Subcutaneous abdominal adipose tissue (tissue), 5 donors: ENCODE data around the gene OTULIN.

ENCODE experiments used
- H3K27ac ChIP-seq: one replicate; pipeline ENCODE4 v1.7.0; 2013; ENCODE audit warnings: low read depth, mild to moderate bottlenecking, inconsistent platforms, low read length, moderate library complexity
- H3K27me3 ChIP-seq, 5 donors: one replicate each; pipeline ENCODE4 v1.7.0; 2013; ENCODE audit warnings: low read length in 5 of 5, inconsistent platforms in 1 of 5; ENCODE audit not compliant: control insufficient read depth in 5 of 5, insufficient read depth in 4 of 5
- H3K36me3 ChIP-seq, 5 donors: one replicate each; pipeline ENCODE4 v1.7.0; 2013; ENCODE audit warnings: low read length in 5 of 5; ENCODE audit not compliant: control insufficient read depth in 5 of 5, insufficient read depth in 5 of 5
- H3K4me1 ChIP-seq, 5 donors: one replicate each; pipeline ENCODE4 v1.7.0; 2013; ENCODE audit warnings: low read length in 5 of 5, mild to moderate bottlenecking in 3 of 5, moderate library complexity in 1 of 5; ENCODE audit not compliant: control insufficient read depth in 5 of 5, insufficient read depth in 5 of 5
- H3K4me3 ChIP-seq, 5 donors: one replicate each; pipeline ENCODE4 v1.7.0; 2013; ENCODE audit warnings: low read length in 5 of 5, low read depth in 1 of 5
- H3K9ac ChIP-seq, 5 donors: one replicate each; pipeline ENCODE4 v1.7.0; 2013; ENCODE audit warnings: low read length in 5 of 5, mild to moderate bottlenecking in 4 of 5, moderate library complexity in 3 of 5
- H3K9me3 ChIP-seq, 5 donors: one replicate each; pipeline ENCODE4 v1.7.0; 2013; ENCODE audit warnings: low read length in 5 of 5; ENCODE audit not compliant: control insufficient read depth in 5 of 5
- donor health status: healthy.
- donor health status: healthy.
- donor health status: healthy.
- donor health status: healthy.
- donor health status: healthy.

Gene OTULIN

GRCh38 chr5:14667290-14667689 lies 2.8 kb downstream of the OTULIN start:
- no peak overlapping the region for H3K27ac ChIP-seq
- no peak overlapping the region for H3K4me3 ChIP-seq
- no peaks in the 10 kb centered on the region for H3K9me3 ChIP-seq
- H3K9ac ChIP-seq, result no peak overlapping the region
- H3K4me1 ChIP-seq, result peaks cover 5 to 63% (median 45%) of the 10 kb centered on the region in 5 donors
- no peaks in the 10 kb centered on the region for H3K27me3 ChIP-seq
- H3K36me3 ChIP-seq, result peaks cover 0 to 3% (median 0%) of the 10 kb centered on the region in 5 donors

- no peaks in the 10 kb centered on the region for H3K9me3 ChIP-seq
- peaks cover 5 to 68% (median 49%) of the 10 kb centered on the region in 5 donors for H3K4me1 ChIP-seq
- peaks cover 0 to 3% (median 0%) of the 10 kb centered on the region in 5 donors for H3K36me3 ChIP-seq
- no peak overlapping the region for H3K27ac ChIP-seq
- H3K27me3 ChIP-seq, result no peaks in the 10 kb centered on the region
- H3K9ac ChIP-seq, result peak overlapping the region in 1 of 5 donors; percentile 47
- no peak overlapping the region for H3K4me3 ChIP-seq
These were observed 3.3 kb downstream of the OTULIN start for GRCh38 chr5:14667770-14668169.

- H3K36me3 ChIP-seq, result peaks cover 0 to 3% (median 0%) of the 10 kb centered on the region in 5 donors
- no peaks in the 10 kb centered on the region for H3K9me3 ChIP-seq
- H3K9ac ChIP-seq, result peak overlapping the region in 1 of 5 donors; percentile 47
- H3K27ac ChIP-seq, result no peak overlapping the region
- H3K4me3 ChIP-seq, result no peak overlapping the region
- no peaks in the 10 kb centered on the region for H3K27me3 ChIP-seq
- peaks cover 5 to 69% (median 49%) of the 10 kb centered on the region in 5 donors for H3K4me1 ChIP-seq
These were observed 3.7 kb downstream of the OTULIN start for GRCh38 chr5:14668181-14668591.

- H3K9me3 ChIP-seq, result no peaks in the 10 kb centered on the region
- H3K4me1 ChIP-seq, result peaks cover 3 to 58% (median 42%) of the 10 kb centered on the region in 5 donors
- H3K36me3 ChIP-seq, result peaks cover 0 to 8% (median 3%) of the 10 kb centered on the region in 5 donors
- H3K9ac ChIP-seq, result no peak overlapping the region
- no peaks in the 10 kb centered on the region for H3K27me3 ChIP-seq
- no peak overlapping the region for H3K27ac ChIP-seq
- H3K4me3 ChIP-seq, result no peak overlapping the region
These were observed 4.9 kb downstream of the OTULIN start for GRCh38 chr5:14669415-14669814.

GRCh38 chr5:14669975-14670374 lies 5.5 kb downstream of the OTULIN start:
- no peak overlapping the region for H3K4me3 ChIP-seq
- peaks cover 3 to 57% (median 42%) of the 10 kb centered on the region in 5 donors for H3K4me1 ChIP-seq
- no peak overlapping the region for H3K9ac ChIP-seq
- peaks cover 0 to 8% (median 3%) of the 10 kb centered on the region in 5 donors for H3K36me3 ChIP-seq
- H3K9me3 ChIP-seq, result no peaks in the 10 kb centered on the region
- H3K27ac ChIP-seq, result no peak overlapping the region
- H3K27me3 ChIP-seq, result no peaks in the 10 kb centered on the region

GRCh38 chr5:14671414-14671813 lies 6.9 kb downstream of the OTULIN start:
- H3K27ac ChIP-seq, result no peak overlapping the region
- H3K36me3 ChIP-seq, result peaks cover 0 to 8% (median 6%) of the 10 kb centered on the region in 5 donors
- peaks cover 4 to 53% (median 35%) of the 10 kb centered on the region in 5 donors for H3K4me1 ChIP-seq
- no peak overlapping the region for H3K4me3 ChIP-seq
- no peaks in the 10 kb centered on the region for H3K27me3 ChIP-seq
- H3K9me3 ChIP-seq, result no peaks in the 10 kb centered on the region
- no peak overlapping the region for H3K9ac ChIP-seq

GRCh38 chr5:14672082-14672481 lies 7.6 kb downstream of the OTULIN start:
- Histone ChIP-seq H3K9me3 (no peaks in the 10 kb centered on the region), H3K27ac (no peak overlapping the region), H3K4me3 (no peak overlapping the region), H3K9ac (no peak overlapping the region), H3K27me3 (no peaks in the 10 kb centered on the region), H3K4me1 (peaks cover 3 to 49% (median 31%) of the 10 kb centered on the region in 5 donors), H3K36me3 (peaks cover 0 to 9% (median 8%) of the 10 kb centered on the region in 5 donors)

- H3K27me3 ChIP-seq, result no peaks in the 10 kb centered on the region
- H3K4me1 ChIP-seq, result peaks cover 3 to 43% (median 29%) of the 10 kb centered on the region in 5 donors
- H3K9me3 ChIP-seq, result no peaks in the 10 kb centered on the region
- H3K36me3 ChIP-seq, result peaks cover 0 to 9% (median 8%) of the 10 kb centered on the region in 5 donors
- no peak overlapping the region for H3K4me3 ChIP-seq
- no peak overlapping the region for H3K27ac ChIP-seq
- no peak overlapping the region for H3K9ac ChIP-seq
These were observed 8.2 kb downstream of the OTULIN start for GRCh38 chr5:14672484-14673394.

GRCh38 chr5:14673443-14673842 lies 8.9 kb downstream of the OTULIN start:
- Histone ChIP-seq H3K27ac (no peak overlapping the region), H3K4me3 (no peak overlapping the region), H3K27me3 (no peaks in the 10 kb centered on the region), H3K36me3 (peaks cover 0 to 11% (median 8%) of the 10 kb centered on the region in 5 donors), H3K9me3 (no peaks in the 10 kb centered on the region), H3K4me1 (peaks cover 3 to 40% (median 27%) of the 10 kb centered on the region in 5 donors), H3K9ac (no peak overlapping the region)
